ENCODE measurements around the gene DAW1. TPM values are rescaled to one million over a fixed set of nuclear protein-coding genes. Genes with fewer than 3 reads are reported as not detected.

DAW1 gene
- total and polyA plus RNA-seq, 8 donors, result 0.70 to 7.7 (median 3.0) TPM

DNA sequence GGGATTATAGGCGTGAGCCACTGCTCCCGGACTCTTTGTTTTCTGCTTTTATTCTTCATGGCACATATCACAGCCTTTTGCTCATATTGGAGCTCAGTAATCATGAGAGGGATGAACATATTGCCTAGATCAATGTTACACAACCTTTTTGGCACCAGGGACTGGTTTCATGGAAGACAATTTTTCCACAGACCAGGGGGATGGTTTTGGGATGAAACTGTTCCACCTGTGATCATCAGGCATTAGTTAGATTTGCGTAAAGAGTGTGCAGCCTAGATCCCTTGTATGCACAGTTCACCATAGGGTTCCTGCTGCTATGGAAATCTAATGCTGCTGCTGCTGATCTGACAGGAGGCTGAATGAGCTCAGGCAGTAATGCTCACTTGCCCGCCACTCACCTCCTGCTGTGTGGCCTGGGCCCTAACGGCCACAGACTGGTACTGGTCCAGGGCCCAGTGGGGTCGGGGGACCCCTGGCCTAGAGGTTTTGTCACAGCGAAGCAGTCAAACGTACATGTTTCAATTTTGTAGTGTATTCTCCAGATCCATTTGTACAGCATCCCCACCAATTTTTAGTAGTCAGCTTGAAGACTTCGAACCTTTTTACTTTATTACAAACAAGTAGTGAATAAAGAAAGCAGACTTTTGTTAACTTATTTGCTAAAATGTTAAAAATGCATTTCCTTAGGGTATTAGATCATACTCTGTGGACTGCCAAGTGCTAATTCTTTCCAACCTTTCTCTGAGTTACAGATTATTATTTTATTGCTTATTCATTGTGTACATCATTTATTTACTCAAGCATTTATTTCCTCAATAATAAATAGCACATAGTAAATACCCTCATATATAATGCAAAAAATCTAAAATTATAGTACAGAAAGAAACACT is 6.2 kb downstream of the DAW1 start:
- H3K27ac ChIP-seq, result no peak overlapping the region
- TF ChIP-seq, protein P1, sequence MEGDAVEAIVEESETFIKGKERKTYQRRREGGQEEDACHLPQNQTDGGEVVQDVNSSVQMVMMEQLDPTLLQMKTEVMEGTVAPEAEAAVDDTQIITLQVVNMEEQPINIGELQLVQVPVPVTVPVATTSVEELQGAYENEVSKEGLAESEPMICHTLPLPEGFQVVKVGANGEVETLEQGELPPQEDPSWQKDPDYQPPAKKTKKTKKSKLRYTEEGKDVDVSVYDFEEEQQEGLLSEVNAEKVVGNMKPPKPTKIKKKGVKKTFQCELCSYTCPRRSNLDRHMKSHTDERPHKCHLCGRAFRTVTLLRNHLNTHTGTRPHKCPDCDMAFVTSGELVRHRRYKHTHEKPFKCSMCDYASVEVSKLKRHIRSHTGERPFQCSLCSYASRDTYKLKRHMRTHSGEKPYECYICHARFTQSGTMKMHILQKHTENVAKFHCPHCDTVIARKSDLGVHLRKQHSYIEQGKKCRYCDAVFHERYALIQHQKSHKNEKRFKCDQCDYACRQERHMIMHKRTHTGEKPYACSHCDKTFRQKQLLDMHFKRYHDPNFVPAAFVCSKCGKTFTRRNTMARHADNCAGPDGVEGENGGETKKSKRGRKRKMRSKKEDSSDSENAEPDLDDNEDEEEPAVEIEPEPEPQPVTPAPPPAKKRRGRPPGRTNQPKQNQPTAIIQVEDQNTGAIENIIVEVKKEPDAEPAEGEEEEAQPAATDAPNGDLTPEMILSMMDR (IDR thresholded peaks at IDR 0.05), result no peak

DNA sequence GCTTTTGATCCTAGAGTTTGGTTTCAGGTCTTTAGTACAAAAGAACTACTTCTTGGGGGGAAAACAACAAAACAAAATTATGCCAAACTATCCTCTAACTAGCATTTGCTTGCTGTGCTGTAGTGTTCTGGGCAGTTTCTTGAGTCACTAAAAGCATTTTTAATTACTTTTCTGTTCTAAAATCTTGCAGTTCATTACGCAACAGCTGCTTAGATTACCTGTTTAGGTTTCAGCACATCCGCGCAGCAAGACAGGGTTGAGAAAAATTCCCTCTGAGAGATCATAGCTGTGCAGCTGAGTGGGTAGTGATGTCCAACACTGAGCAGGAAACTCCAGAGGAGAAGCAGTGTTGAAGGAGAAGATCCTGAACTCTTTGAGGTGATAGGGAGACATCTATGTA is 9.0 kb downstream of the DAW1 start:
- DNase-seq, result no peak
- no peak overlapping the region for H3K4me3 ChIP-seq
- H3K4me1 ChIP-seq, result peaks cover 0 to 10% of the 10 kb centered on the region in 2 donors
- no peaks in the 10 kb centered on the region for H3K27me3 ChIP-seq
- no peaks in the 10 kb centered on the region for H3K9me3 ChIP-seq
- intact Hi-C loops (cut with DNase I), result no loop called here
- ATAC-seq, result no peak
- TF ChIP-seq, protein P1 (IDR thresholded peaks at IDR 0.05), result no peak
- H3K27ac ChIP-seq, result no peak overlapping the region
- no peaks in the 10 kb centered on the region for H3K36me3 ChIP-seq

More for the DNA sequence above, 6.2 kb downstream of the DAW1 start:
- H3K27me3 ChIP-seq, result peaks cover 0 to 5% of the 10 kb centered on the region in 2 donors
- intact Hi-C loops (cut with DNase I), result no loop called here
- H3K9me3 ChIP-seq, result no peaks in the 10 kb centered on the region
- peaks cover 0 to 8% of the 10 kb centered on the region in 2 donors for H3K4me1 ChIP-seq
- no peak for DNase-seq
- no peak for ATAC-seq
- no peaks in the 10 kb centered on the region for H3K36me3 ChIP-seq
- no peak overlapping the region for H3K4me3 ChIP-seq

DNA sequence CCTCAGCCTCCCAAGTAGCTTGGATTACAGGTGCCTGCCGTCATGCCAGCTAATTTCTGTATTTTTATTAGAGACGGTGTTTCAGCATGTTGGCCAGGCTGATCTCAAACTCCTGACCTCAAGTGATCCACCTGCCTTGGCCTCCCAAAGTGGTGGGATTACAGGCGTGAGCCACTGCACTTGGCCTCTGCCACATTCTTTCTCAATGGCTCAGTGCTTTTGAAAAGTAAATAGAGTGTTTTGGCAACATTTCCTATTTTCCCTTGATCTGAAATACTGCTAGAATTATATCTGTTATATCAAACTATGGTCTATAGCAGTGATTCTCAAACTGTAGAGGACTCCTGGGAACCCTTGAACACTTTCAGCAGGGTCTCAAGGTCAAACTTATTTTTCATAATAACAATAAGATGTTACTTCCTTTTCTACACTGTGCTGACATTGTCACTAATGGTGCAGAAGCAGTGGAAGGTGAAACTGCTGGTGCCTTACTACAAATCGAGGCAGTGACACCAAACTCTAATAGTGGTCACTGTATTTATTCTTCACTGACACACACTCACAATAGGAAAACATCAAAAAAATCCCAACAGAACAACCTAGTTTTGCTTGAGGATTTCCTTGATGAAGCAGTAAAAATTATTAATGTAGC is 10.6 kb downstream of the DAW1 start:
- H3K27me3 ChIP-seq, result no peaks in the 10 kb centered on the region
- no peaks in the 10 kb centered on the region for H3K36me3 ChIP-seq
- H3K9me3 ChIP-seq, result no peaks in the 10 kb centered on the region
- no peak for DNase-seq
- TF ChIP-seq, protein P1 (IDR thresholded peaks at IDR 0.05), result no peak
- H3K4me3 ChIP-seq, result no peak overlapping the region
- peaks cover 0 to 10% of the 10 kb centered on the region in 2 donors for H3K4me1 ChIP-seq
- H3K27ac ChIP-seq, result peak overlapping the region; percentile 51 to 73
- intact Hi-C loops (cut with DNase I), result no loop called here
- peak; percentile 68 for ATAC-seq

DNA sequence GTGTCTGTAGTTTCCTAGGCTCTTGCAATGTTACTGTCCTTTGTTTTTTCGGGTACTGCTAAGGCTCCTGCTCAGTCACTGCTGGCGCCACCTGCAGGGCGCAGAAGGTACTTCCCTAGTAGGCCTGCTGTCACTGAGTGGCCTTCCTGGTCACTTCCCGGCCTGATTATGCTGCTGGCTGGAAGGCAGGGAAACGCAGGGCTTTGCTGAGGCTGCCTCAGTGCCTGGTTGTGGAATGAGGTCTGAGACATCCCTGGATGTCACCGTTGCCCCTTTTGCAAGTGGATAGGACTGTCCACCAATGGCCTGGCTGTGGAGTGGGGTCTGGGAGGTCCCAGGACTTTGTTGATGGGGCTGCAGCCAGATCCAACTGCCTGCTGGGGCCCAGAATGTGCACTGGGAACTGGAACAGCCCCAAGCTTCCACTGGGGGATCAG is 13.1 kb downstream of the DAW1 start:
- no peak overlapping the region for H3K27ac ChIP-seq
- ATAC-seq (peak; percentile 88), DNase-seq (peak in 3 of 4 donors; percentile 50 to 94 (median 77))

More for the DNA sequence above, 13.1 kb downstream of the DAW1 start:
- Histone ChIP-seq H3K27me3 (no peaks in the 10 kb centered on the region), H3K9me3 (no peaks in the 10 kb centered on the region), H3K4me3 (no peak overlapping the region), H3K4me1 (peaks cover 0 to 10% of the 10 kb centered on the region in 2 donors), H3K36me3 (no peaks in the 10 kb centered on the region)
- intact Hi-C loops (cut with DNase I), result no loop called here
- TF ChIP-seq, protein P1 (IDR thresholded peaks at IDR 0.05), result peak; percentile 75 to 86
